Activated naive CD8-positive, alpha-beta T cell treated with anti-CD3 and anti-CD28 coated beads, Interleukin-2, amount 50 U/mL, for 24 hours (primary cell): ENCODE results near the gene FAM227B.

ENCODE experiments used
- ATAC-seq: fragments of 150-1000 bp; cut with Tn5 transposase; one replicate; pipeline ENCODE4 v1.10.0; 2021
- DNase-seq: peaks from one replicate; pipeline ENCODE4 v3.0.0; 2021
- H3K27ac Mint-ChIP-seq: one replicate; pipeline ENCODE4 v1.8.0; 2021; ENCODE audit warnings: mild to moderate bottlenecking, mixed read lengths
- H3K27me3 Mint-ChIP-seq: one replicate; pipeline ENCODE4 v1.8.0; 2021; ENCODE audit warnings: mixed read lengths
- H3K36me3 Mint-ChIP-seq: one replicate; pipeline ENCODE4 v1.8.0; 2021; ENCODE audit warnings: low read depth, mixed read lengths
- H3K4me1 Mint-ChIP-seq: one replicate; pipeline ENCODE4 v1.8.0; 2021; ENCODE audit warnings: mixed read lengths
- H3K4me3 Mint-ChIP-seq: one replicate; pipeline ENCODE4 v1.8.0; 2021; ENCODE audit warnings: mild to moderate bottlenecking, moderate library complexity, mixed read lengths
- H3K9me3 Mint-ChIP-seq: one replicate; pipeline ENCODE4 v1.8.0; 2021; ENCODE audit warnings: mixed read lengths

Gene FAM227B

DNA sequence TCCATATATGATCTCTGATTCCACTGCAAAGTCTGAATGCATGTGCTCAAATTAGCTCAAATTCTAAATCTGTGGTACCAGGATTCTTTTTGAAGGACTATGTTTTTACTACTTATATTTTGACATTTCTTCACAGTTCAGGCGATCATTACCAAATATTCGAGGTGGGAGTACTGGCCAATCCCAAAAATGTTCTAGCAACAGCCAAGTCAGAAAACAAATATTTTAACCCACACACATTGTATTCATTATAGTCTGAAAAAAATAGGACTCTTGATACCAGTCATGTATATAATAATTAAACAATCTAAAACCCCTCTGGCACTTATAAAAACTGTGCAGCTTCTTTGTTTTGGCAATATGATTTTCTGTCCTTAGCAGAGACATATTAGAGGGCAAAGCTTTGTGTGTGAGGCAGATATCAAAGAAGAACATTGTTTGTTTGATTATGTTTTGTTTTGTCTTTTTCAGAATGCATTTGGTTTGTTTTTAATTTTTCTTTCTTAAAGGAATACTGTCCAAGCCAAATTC is 160.1 kb downstream of the FAM227B start:
- Mint-ChIP-seq H3K4me1 (no peaks in the 10 kb centered on the region), H3K27ac (no peak overlapping the region), H3K4me3 (no peak overlapping the region), H3K27me3 (peaks cover 3% of the 10 kb centered on the region), H3K36me3 (no peaks in the 10 kb centered on the region), H3K9me3 (no peaks in the 10 kb centered on the region)
- no peak for ATAC-seq
- DNase-seq: no peak

DNA sequence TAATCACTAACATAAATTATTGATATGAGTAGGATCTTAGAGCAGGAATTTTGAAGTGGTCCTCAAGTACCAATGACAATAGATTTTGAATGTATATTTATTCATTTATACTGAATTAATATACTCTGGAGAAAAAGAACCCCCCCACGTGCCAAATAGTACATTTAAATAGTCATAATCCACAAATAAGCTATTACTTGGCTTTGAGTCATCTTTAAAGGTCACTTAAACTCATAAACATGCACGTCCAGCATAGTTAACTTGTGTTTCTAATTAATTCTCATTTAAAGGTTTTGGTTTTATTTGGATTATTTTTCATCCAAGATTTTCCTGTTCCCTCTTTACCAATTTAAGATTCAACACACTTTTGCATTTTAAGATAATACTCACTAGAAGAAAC is 162.5 kb downstream of the FAM227B start:
- Mint-ChIP-seq H3K27ac (no peak overlapping the region), H3K9me3 (no peaks in the 10 kb centered on the region), H3K36me3 (no peaks in the 10 kb centered on the region), H3K4me3 (no peak overlapping the region), H3K4me1 (no peaks in the 10 kb centered on the region), H3K27me3 (peaks cover 5% of the 10 kb centered on the region)
- ATAC-seq (no peak), DNase-seq (no peak)

GRCh38 chr15:49456166-49456565 is 164.5 kb downstream of the FAM227B start:
- no peak overlapping the region for H3K27ac Mint-ChIP-seq
- no peaks in the 10 kb centered on the region for H3K36me3 Mint-ChIP-seq
- H3K4me3 Mint-ChIP-seq: no peak overlapping the region
- no peaks in the 10 kb centered on the region for H3K4me1 Mint-ChIP-seq
- DNase-seq (no peak), ATAC-seq (no peak)
- H3K9me3 Mint-ChIP-seq: no peaks in the 10 kb centered on the region
- peaks cover 5% of the 10 kb centered on the region for H3K27me3 Mint-ChIP-seq

GRCh38 chr15:49452595-49452994 is 168.0 kb downstream of the FAM227B start:
- no peaks in the 10 kb centered on the region for H3K4me1 Mint-ChIP-seq
- H3K9me3 Mint-ChIP-seq: no peaks in the 10 kb centered on the region
- no peak overlapping the region for H3K27ac Mint-ChIP-seq
- ATAC-seq: no peak
- H3K36me3 Mint-ChIP-seq: no peaks in the 10 kb centered on the region
- DNase-seq: no peak
- H3K4me3 Mint-ChIP-seq: no peak overlapping the region
- peaks cover 6% of the 10 kb centered on the region for H3K27me3 Mint-ChIP-seq

DNA sequence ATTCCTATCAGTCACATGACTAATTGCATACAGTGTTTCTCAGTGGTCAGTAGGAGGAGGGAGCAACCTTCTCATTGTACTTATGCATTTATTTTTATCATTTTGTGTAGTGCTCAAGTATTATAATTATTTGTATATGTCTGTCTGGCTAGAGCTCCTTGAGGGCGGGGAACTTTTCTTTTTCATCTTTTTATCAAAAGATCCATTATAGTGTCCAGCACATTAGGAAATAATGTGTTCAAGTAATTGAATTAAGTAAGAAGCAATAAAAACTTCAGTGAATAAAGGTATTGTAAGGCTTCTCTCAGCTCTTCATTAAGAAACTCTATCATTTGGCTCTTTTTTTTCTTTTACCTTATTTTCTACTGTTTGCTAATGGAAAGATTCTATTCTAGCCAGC is 178.8 kb downstream of the FAM227B start:
- Mint-ChIP-seq H3K9me3 (no peaks in the 10 kb centered on the region), H3K36me3 (no peaks in the 10 kb centered on the region), H3K4me1 (no peaks in the 10 kb centered on the region), H3K4me3 (no peak overlapping the region), H3K27ac (no peak overlapping the region), H3K27me3 (no peaks in the 10 kb centered on the region)
- ATAC-seq: no peak
- no peak for DNase-seq

GRCh38 chr15:49441356-49441755 is 179.3 kb downstream of the FAM227B start:
- no peaks in the 10 kb centered on the region for H3K27me3 Mint-ChIP-seq
- no peak overlapping the region for H3K4me3 Mint-ChIP-seq
- H3K27ac Mint-ChIP-seq: no peak overlapping the region
- H3K4me1 Mint-ChIP-seq: no peaks in the 10 kb centered on the region
- H3K36me3 Mint-ChIP-seq: no peaks in the 10 kb centered on the region
- no peaks in the 10 kb centered on the region for H3K9me3 Mint-ChIP-seq
- ATAC-seq (no peak), DNase-seq (no peak)

GRCh38 chr15:49439678-49440395 is 180.8 kb downstream of the FAM227B start:
- Mint-ChIP-seq H3K36me3 (no peaks in the 10 kb centered on the region), H3K4me3 (no peak overlapping the region), H3K27ac (no peak overlapping the region), H3K27me3 (no peaks in the 10 kb centered on the region), H3K9me3 (no peaks in the 10 kb centered on the region), H3K4me1 (no peaks in the 10 kb centered on the region)
- DNase-seq: no peak
- ATAC-seq: no peak

DNA sequence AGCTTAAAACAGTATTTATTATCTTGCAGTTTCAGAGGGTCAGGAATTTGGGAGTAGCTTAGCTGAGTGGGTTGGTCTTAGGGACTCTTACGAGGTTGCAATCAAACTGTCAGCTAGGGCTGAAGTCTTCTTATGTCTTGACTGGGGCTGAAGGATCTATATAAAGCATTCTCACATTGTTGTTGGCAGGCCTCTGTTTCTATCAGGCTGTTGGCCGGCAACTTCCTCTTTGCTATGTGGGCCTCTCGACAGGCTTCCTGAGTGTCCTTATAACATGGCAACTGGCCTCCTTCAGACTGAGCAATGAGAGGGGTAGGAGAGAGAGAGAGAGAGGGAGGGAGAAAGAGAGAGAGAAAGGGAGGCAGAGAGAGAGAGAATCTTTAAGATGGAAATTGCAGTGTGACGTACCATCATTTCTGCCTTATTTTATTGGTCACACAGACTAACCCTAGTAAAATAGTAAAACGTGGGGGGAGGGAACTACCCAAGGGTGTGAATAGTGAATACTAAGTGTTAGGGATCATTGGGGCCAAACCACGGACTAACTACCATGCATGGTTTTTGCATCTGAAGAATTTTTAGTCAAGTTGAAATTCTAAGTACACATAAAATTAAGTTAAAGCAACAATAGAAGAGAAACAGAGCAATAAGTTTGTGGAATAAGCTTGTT is 181.5 kb downstream of the FAM227B start:
- no peak for DNase-seq
- Mint-ChIP-seq H3K4me3 (no peak overlapping the region), H3K27me3 (no peaks in the 10 kb centered on the region), H3K36me3 (no peaks in the 10 kb centered on the region), H3K9me3 (no peaks in the 10 kb centered on the region), H3K27ac (no peak overlapping the region), H3K4me1 (no peaks in the 10 kb centered on the region)
- no peak for ATAC-seq

DNA sequence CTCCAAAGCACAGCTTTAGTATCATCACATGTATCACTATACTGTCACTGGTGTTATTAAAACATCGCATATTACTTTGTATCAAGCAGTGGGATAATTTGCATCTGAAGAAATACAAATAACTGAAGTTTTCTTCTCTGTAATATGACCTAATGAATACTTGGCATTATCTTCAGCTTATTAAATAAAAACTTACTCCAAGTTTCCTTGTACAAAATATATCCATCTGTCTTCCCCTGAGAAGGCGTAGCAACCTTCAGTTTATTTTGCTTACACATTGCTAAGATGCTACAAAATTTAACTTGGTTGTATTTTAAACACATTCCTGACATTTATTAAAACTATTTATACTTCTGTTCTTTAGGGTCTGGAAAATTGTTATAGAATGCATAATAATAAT is 183.9 kb downstream of the FAM227B start:
- Mint-ChIP-seq H3K9me3 (no peaks in the 10 kb centered on the region), H3K4me1 (no peaks in the 10 kb centered on the region), H3K27me3 (no peaks in the 10 kb centered on the region), H3K4me3 (no peak overlapping the region), H3K27ac (no peak overlapping the region), H3K36me3 (no peaks in the 10 kb centered on the region)
- no peak for ATAC-seq
- no peak for DNase-seq

DNA sequence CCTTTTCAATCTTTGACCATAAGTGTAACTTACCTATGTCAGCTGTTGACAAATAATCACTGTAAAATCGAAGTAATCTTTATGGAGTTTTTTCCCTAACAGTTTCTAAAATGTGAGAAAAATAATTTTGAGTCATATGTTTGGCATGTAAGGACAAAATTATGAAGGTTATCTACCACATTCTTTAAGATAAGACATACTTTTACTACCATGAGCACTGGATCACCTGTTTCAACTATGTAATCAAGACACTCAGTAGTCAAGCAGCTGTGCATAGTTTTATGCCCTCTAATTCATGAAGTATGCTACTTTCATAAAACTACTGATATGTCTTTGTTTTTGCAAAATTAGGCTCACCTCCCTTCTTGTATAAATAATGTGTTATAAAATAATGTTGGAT is 185.4 kb downstream of the FAM227B start:
- Mint-ChIP-seq H3K9me3 (no peaks in the 10 kb centered on the region), H3K27me3 (no peaks in the 10 kb centered on the region), H3K4me1 (no peaks in the 10 kb centered on the region), H3K27ac (no peak overlapping the region), H3K4me3 (no peak overlapping the region), H3K36me3 (no peaks in the 10 kb centered on the region)
- ATAC-seq: no peak
- no peak for DNase-seq

DNA sequence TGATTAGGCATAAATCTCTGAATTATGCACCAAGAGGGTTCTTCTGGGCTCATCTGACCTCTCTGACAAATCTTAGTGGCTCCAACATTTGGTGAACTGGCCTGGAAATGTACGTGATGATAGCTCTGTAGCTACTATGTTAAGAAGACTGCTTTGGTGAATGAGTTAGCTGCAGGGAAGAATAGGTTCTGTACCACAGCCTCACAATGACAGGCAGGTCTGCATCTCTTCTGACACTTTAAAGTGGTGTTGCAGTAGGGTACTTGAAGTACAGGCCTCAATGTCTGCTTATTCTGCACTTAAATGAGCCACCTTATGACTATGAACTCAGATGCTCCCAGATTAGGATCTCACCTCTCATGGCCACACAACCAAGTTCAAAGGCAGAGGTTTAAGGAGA is 190.6 kb downstream of the FAM227B start:
- no peaks in the 10 kb centered on the region for H3K9me3 Mint-ChIP-seq
- no peaks in the 10 kb centered on the region for H3K4me1 Mint-ChIP-seq
- ATAC-seq (no peak), DNase-seq (no peak)
- H3K27me3 Mint-ChIP-seq: no peaks in the 10 kb centered on the region
- no peak overlapping the region for H3K27ac Mint-ChIP-seq
- no peaks in the 10 kb centered on the region for H3K36me3 Mint-ChIP-seq
- no peak overlapping the region for H3K4me3 Mint-ChIP-seq

DNA sequence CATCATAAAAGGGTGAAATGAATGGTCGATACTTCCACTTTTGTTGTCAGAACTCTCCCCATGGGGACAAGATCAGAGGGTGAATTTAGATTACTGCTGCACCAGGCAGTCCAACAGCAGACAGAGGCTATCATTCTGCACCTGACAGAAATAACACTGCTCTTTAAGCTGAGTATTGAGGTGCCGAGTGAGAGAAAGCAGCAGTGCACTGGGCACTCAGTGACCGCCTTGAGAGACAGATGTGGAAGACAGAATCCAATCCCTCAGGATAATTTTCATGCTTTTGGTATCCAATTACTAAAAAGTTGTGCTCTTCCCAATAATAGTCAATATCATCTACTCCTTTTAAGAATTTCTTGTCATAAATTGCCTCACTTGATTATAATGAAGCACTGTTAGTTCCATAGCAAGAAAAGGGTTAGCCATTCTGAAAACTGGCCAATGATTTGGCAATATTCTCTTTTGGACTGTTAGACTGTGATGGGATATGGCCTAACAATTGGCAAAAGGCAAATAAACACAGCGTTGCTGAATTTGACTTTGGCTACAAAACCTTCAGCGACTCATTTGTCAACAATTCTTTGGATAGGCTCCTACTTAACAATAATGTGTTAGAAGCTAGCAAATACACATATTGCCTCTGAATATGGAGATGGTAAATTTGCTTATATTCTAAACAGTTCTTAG is 192.1 kb downstream of the FAM227B start:
- Mint-ChIP-seq H3K4me1 (no peaks in the 10 kb centered on the region), H3K4me3 (no peak overlapping the region), H3K27me3 (no peaks in the 10 kb centered on the region), H3K27ac (no peak overlapping the region), H3K9me3 (no peaks in the 10 kb centered on the region), H3K36me3 (no peaks in the 10 kb centered on the region)
- DNase-seq: no peak
- no peak for ATAC-seq

DNA sequence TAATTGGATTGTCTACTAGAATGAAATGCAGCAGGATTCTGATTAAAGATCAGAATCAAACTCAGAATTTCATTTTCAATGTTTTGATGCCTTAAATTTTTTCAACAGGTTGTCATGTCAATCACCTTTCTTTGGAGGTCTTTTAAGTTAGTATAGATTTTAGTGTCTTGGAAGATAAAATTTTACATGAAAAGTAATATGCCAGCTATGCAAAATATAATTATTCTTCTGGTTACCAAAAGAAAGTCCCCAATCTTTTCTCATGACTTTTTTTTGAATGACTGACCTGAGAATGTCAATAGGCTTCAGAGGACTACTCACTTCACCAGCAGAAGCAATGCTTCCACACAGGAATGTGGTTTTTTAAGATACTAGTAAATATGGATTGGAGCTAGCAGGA is 193.2 kb downstream of the FAM227B start:
- Mint-ChIP-seq H3K36me3 (no peaks in the 10 kb centered on the region), H3K27me3 (no peaks in the 10 kb centered on the region), H3K27ac (no peak overlapping the region), H3K4me1 (no peaks in the 10 kb centered on the region), H3K9me3 (no peaks in the 10 kb centered on the region), H3K4me3 (no peak overlapping the region)
- no peak for ATAC-seq
- DNase-seq: no peak

- Mint-ChIP-seq H3K27me3 (no peaks in the 10 kb centered on the region), H3K36me3 (no peaks in the 10 kb centered on the region), H3K9me3 (no peaks in the 10 kb centered on the region), H3K27ac (no peak overlapping the region), H3K4me3 (no peak overlapping the region), H3K4me1 (peaks cover 4% of the 10 kb centered on the region)
- DNase-seq: no peak
- ATAC-seq: no peak
These were observed 195.7 kb downstream of the FAM227B start for GRCh38 chr15:49424954-49425353.

GRCh38 chr15:49423901-49424550 is 196.6 kb downstream of the FAM227B start:
- no peak for ATAC-seq
- Mint-ChIP-seq H3K9me3 (no peaks in the 10 kb centered on the region), H3K27me3 (no peaks in the 10 kb centered on the region), H3K27ac (no peak overlapping the region), H3K4me3 (no peak overlapping the region), H3K36me3 (no peaks in the 10 kb centered on the region), H3K4me1 (peaks cover 4% of the 10 kb centered on the region)
- no peak for DNase-seq
